ENCODE results near the gene UROS.

- TF ChIP-seq CTCF (IDR thresholded peaks at IDR 0.05) (no peak), POLR2A (IDR thresholded peaks at IDR 0.05) (no peak)
These were observed 22.6 kb upstream of the UROS start for GRCh38 chr10:125845617-125846016.

Measured in thyroid gland (tissue), 4 donors.